ENCODE measurements around the gene GPR155.

Gene GPR155

DNA sequence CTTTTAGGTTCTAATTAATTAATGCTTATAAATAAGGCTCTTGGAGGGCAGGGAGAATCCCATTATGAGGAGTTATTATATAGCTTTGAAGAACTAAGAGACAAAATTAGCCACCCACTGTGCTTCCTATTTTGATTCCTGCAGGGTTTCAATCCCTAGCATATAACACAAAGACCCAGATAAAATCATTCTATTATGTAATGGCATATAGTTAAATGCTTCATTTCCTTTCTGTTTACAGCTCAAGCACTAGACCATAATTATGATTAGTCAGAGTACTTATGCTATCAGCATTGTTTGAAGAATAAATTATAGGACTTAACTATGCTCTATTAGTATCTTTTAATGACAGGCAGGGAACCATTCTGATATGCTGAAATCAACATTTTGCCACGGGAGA, 9.1 kb downstream of the GPR155 start:
- H3K27me3 Mint-ChIP-seq (ENCODE audit: low read depth) = no peaks in the 10 kb centered on the region
- H3K9me3 Mint-ChIP-seq = no peaks in the 10 kb centered on the region
- TF ChIP-seq, protein P1, sequence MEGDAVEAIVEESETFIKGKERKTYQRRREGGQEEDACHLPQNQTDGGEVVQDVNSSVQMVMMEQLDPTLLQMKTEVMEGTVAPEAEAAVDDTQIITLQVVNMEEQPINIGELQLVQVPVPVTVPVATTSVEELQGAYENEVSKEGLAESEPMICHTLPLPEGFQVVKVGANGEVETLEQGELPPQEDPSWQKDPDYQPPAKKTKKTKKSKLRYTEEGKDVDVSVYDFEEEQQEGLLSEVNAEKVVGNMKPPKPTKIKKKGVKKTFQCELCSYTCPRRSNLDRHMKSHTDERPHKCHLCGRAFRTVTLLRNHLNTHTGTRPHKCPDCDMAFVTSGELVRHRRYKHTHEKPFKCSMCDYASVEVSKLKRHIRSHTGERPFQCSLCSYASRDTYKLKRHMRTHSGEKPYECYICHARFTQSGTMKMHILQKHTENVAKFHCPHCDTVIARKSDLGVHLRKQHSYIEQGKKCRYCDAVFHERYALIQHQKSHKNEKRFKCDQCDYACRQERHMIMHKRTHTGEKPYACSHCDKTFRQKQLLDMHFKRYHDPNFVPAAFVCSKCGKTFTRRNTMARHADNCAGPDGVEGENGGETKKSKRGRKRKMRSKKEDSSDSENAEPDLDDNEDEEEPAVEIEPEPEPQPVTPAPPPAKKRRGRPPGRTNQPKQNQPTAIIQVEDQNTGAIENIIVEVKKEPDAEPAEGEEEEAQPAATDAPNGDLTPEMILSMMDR (IDR thresholded peaks at IDR 0.05; ENCODE audit: unreplicated experiment in 3 of 3) = no peak
- H3K4me1 Mint-ChIP-seq = no peaks in the 10 kb centered on the region
- H3K4me3 Mint-ChIP-seq = no peak overlapping the region
- no peak overlapping the region for H3K27ac Mint-ChIP-seq
- H3K36me3 Mint-ChIP-seq (ENCODE audit: low read depth) = peaks cover 1% of the 10 kb centered on the region

DNA sequence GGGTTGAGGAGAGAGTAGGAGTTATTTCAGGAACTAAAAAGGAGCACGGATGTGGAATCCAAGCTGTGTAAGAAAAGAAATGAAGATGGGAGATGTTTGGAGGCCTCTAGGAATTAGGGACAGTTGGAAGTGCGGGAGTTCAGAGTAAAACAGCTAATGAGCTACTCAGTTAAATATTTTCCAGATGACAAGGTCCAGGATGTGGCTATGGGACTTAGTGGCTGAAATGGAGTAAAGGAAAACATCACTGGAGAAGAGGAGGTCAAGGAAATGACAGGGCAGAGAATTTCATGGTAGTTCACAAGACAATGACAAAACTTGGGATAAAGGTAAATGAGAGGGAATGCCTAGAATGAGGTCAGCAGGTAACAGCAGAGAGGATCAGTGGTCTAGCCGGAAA, 13.0 kb downstream of the GPR155 start:
- Mint-ChIP-seq H3K27me3 (ENCODE audit: low read depth) (no peaks in the 10 kb centered on the region), H3K4me1 (no peaks in the 10 kb centered on the region), H3K4me3 (no peak overlapping the region), H3K27ac (no peak overlapping the region), H3K9me3 (no peaks in the 10 kb centered on the region), H3K36me3 (ENCODE audit: low read depth) (no peaks in the 10 kb centered on the region)
- TF ChIP-seq, protein P1 (IDR thresholded peaks at IDR 0.05; ENCODE audit: unreplicated experiment in 3 of 3) = no peak

DNA sequence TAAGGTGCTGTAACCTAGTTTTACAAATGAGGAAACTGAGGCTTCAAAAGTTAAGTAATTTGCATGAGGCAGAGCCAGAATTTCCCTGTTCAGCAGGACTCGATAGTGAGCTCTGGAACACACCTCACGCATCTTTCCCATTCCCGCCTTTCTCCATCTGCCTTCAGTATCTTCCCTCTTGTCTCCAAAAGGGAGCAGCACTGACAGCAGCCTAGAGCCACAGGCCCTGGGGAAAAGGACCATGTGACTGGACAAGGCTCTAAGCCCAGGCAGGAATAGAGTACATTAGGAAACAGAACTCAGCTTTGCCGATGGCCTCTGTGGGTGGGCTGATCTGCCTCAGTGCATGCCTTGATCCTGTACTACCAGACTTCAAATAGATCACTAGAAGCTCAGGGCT, 21.5 kb downstream of the GPR155 start:
- no peaks in the 10 kb centered on the region for H3K9me3 Mint-ChIP-seq
- no peak overlapping the region for H3K4me3 Mint-ChIP-seq
- H3K27me3 Mint-ChIP-seq (ENCODE audit: low read depth) = no peaks in the 10 kb centered on the region
- TF ChIP-seq, protein P1 (IDR thresholded peaks at IDR 0.05; ENCODE audit: unreplicated experiment in 3 of 3) = no peak
- no peaks in the 10 kb centered on the region for H3K4me1 Mint-ChIP-seq
- H3K36me3 Mint-ChIP-seq (ENCODE audit: low read depth) = no peaks in the 10 kb centered on the region
- no peak overlapping the region for H3K27ac Mint-ChIP-seq

DNA sequence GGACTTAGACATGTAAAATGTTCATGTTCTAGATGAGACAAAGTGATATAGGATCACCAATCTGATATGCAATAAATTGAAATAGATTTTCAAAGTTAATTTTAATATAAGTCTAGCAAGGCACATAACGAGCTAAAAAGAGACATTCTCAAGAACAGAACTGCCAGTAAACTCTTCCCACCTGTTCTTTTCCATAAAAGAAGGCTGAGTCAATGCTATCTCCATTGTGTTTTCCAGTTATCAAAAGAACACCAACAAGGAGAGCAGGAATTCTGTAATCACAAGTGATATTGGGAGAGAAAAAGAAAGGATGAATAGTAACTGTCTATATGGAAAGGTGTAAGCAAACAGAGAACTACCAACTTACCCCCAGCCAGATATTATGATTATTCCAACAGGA, 25.6 kb downstream of the GPR155 start:
- Mint-ChIP-seq H3K27me3 (ENCODE audit: low read depth) (no peaks in the 10 kb centered on the region), H3K9me3 (no peaks in the 10 kb centered on the region), H3K27ac (no peak overlapping the region), H3K4me3 (no peak overlapping the region), H3K36me3 (ENCODE audit: low read depth) (no peaks in the 10 kb centered on the region), H3K4me1 (no peaks in the 10 kb centered on the region)
- TF ChIP-seq, protein P1 (IDR thresholded peaks at IDR 0.05; ENCODE audit: unreplicated experiment in 3 of 3) = no peak

DNA sequence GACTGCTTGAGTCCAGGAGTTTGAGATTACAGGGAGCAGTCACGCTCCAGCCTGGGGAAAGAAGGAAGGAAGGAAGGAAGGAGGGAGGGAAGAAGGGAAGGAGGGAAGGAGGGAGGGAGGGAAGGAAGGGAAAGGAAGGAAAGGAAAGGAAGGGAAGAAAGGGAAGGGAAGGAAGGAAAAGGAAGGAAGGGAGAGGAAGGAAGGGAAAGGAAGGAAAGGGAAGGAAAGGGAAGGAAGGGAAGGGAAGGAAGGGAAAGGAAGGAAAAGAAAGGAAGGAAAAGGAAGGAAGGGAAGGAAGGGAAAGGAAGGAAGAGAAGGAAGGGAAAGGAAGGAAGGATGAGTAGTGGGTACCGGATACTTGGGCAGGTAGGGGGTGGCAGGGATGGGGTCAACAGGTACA, 32.3 kb downstream of the GPR155 start:
- Mint-ChIP-seq H3K4me3 (no peak overlapping the region), H3K27me3 (ENCODE audit: low read depth) (no peaks in the 10 kb centered on the region), H3K27ac (no peak overlapping the region)

More for the DNA sequence above, 32.3 kb downstream of the GPR155 start:
- TF ChIP-seq, protein P1 (IDR thresholded peaks at IDR 0.05; ENCODE audit: unreplicated experiment in 3 of 3) = no peak
- Mint-ChIP-seq H3K36me3 (ENCODE audit: low read depth) (peaks cover 4% of the 10 kb centered on the region), H3K4me1 (no peaks in the 10 kb centered on the region), H3K9me3 (no peaks in the 10 kb centered on the region)

Measured in nephron (organoid).